ENCODE results near the gene CCDC12.

CCDC12 gene

GRCh38 chr3:46876313-46877300 lies 99.9 kb downstream of the CCDC12 start:
- DNase-seq (ENCODE audit: low read depth in 2 of 2) = no peak

DNA sequence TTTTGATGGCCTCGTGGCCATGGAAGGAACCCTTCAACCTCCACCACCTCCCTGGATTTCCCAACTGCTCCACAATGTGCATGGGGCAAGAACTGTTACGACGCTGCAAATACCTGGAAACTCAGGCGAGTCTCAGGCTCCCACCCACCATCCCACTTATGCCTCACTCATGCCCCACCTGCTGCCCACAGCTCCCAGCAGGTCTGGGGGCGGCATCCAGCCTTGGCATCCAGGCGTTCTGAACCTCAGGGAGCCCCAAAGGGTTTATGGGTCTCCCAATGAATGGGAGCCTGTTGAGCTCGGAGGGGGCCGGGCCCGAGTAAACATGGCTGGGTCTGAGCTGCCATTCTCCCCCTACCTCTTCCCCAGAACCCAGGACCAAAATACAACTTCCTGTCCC lies 101.0 kb downstream of the CCDC12 start:
- DNase-seq (ENCODE audit: low read depth in 2 of 2) = no peak

- no peak for DNase-seq (ENCODE audit: low read depth in 2 of 2)
Measured at GRCh38 chr3:46874430-46874829, 102.1 kb downstream of the CCDC12 start.

DNA sequence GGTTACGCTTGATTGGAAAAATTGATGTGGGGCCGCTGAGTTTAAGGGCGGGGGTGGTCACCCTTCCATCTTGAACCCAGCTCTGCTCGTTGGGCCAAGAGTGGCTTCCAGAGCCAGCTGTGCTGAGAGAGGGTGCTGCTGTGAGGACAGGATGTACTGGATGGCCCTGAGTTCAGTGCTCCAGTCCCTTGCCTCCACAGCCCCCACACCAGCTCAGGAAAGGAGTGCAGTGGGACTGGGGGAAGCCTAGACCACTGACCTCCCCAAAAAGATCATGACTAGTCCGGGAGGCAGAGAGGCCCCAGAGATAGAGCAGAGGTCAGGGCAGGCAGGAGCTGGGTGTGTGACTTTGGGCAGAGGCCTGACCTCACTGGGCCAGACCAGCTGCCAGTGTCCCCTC lies 103.0 kb downstream of the CCDC12 start:
- DNase-seq (ENCODE audit: low read depth in 2 of 2) = no peak

All from stimulated activated CD8-positive, alpha-beta memory T cell treated with anti-CD3 and anti-CD28 coated beads, Interleukin-15, amount 100 ng/mL, for 48 hours (primary cell).